K562 (cell line): ENCODE results near the gene FADS1. TPM values are rescaled to one million over a fixed set of nuclear protein-coding genes. Genes with fewer than 3 reads are reported as not detected.
A peak's percentile ranks its signal among the peaks of the same experiment; 100 is the strongest.

ENCODE experiments used
- ATAC-seq: fragments of 200-7000 bp; cut with Tn5 transposase; 3 replicates; pipeline ENCODE4 v1.9.1; 2020; ENCODE audit warnings: moderate library complexity
- BruUV-seq: library from RNA; stranded (reverse); fragments of 400-500 nt; replicated peaks from 2 replicates; lab custom pipeline; 2021; lab: Mats Ljungman, UMichigan
- CTCF ChIA-PET: fragments of 300-600 bp; formaldehyde crosslinking; extraction: SDS; loops from one replicate; lab custom pipeline; 2021; ENCODE audit warnings: low intra/inter-chr PET ratio; lab: Yijun Ruan, JAX
- POLR2A ChIA-PET: fragments of 300-600, 350-650 bp; sonication (Branson Sonifier 250); formaldehyde crosslinking; extraction: SDS; loops from one replicate; lab custom pipeline; 2021; ENCODE audit warnings: antibody characterized with exemption, inconsistent platforms; lab: Yijun Ruan, JAX
- DNase-seq, 4 experiments: peaks; one replicate each; pipeline versions ENCODE4 v3.0.0 to v3.0.0-alpha.2; 2011 to 2018; ENCODE audit warnings: low spot score in 3 of 4, mixed read lengths in 3 of 4; ENCODE audit errors: extremely low read depth in 1 of 4
- FAIRE-seq: peaks from 2 replicates; lab custom pipeline; 2011; peaks lifted over from hg19 to GRCh38; lab: Jason Lieb, UNC
- H2AFZ ChIP-seq: 2 replicates; pipeline ENCODE4 v1.6.0; 2011; ENCODE audit warnings: low read depth, low read length, control low read depth, inconsistent platforms
- H3K27ac ChIP-seq: fragments of 200-600 bp; 3 replicates; pipeline ENCODE4 v1.8.0; 2011; ENCODE audit warnings: low read depth, mild to moderate bottlenecking, control low read depth, inconsistent platforms, low read length, moderate library complexity, mixed read lengths; ENCODE audit errors: extremely low read depth
- H3K27me3 ChIP-seq, 2 experiments: fragments of 300-600 bp in 1 of 2; 2 replicates in 1 of 2; 3 replicates in 1 of 2; pipeline versions ENCODE4 v1.6.0 to v1.8.0; 2011; ENCODE audit warnings: inconsistent platforms in 2 of 2, low read length in 2 of 2, mild to moderate bottlenecking in 1 of 2, mixed read lengths in 1 of 2, moderate library complexity in 1 of 2; ENCODE audit not compliant: control insufficient read depth in 2 of 2, insufficient read depth in 2 of 2
- H3K36me3 ChIP-seq: fragments of 300-600 bp; 3 replicates; pipeline ENCODE4 v1.8.0; 2011; ENCODE audit warnings: mild to moderate bottlenecking, low read length, inconsistent platforms; ENCODE audit not compliant: control insufficient read depth, insufficient read depth
- H3K4me1 ChIP-seq, 2 experiments: fragments of 200-600 bp in 1 of 2; replicated peaks in 1 of 2; 2 replicates in 1 of 2; 3 replicates in 1 of 2; pipeline versions ENCODE4 v1.5.1 to v1.8.0; 2011; ENCODE audit warnings: inconsistent platforms in 2 of 2, low read length in 2 of 2, mild to moderate bottlenecking in 1 of 2, mixed read lengths in 1 of 2, moderate library complexity in 1 of 2; ENCODE audit not compliant: control insufficient read depth in 2 of 2, insufficient read depth in 2 of 2
- H3K4me2 ChIP-seq: 2 replicates; pipeline ENCODE4 v1.6.1; 2011; ENCODE audit warnings: low read length, control low read depth, inconsistent platforms, mixed read lengths; ENCODE audit not compliant: insufficient read depth
- H3K4me3 ChIP-seq: fragments of 200-600 bp; sonication (generic), shearing (Covaris generic); 2 replicates; pipeline ENCODE4 v1.5.1; 2016; ENCODE audit warnings: control low read depth, inconsistent platforms
- H3K79me2 ChIP-seq: fragments of 200-600 bp; 3 replicates; pipeline ENCODE4 v1.8.0; 2011; ENCODE audit warnings: low read length, inconsistent platforms; ENCODE audit not compliant: control insufficient read depth, insufficient read depth
- H3K9ac ChIP-seq, 2 experiments: 2 replicates each; pipeline versions ENCODE4 v1.6.0 to v1.6.1; 2011; ENCODE audit warnings: low read depth in 2 of 2, low read length in 2 of 2, control low read depth in 1 of 2, inconsistent platforms in 1 of 2, mild to moderate bottlenecking in 1 of 2, mixed read lengths in 1 of 2; ENCODE audit not compliant: insufficient read depth in 1 of 2
- H3K9me1 ChIP-seq: one replicate; pipeline ENCODE4 v1.6.0; 2011; ENCODE audit warnings: inconsistent platforms, mild to moderate bottlenecking, low read length, moderate library complexity; ENCODE audit not compliant: control insufficient read depth, insufficient read depth
- H3K9me3 ChIP-seq: replicated peaks from 2 replicates; pipeline ENCODE4 v1.5.1; 2011; ENCODE audit warnings: low read depth, low read length, inconsistent platforms; ENCODE audit not compliant: control insufficient read depth, insufficient read depth
- H4K20me1 ChIP-seq: replicated peaks from 2 replicates; pipeline ENCODE4 v1.6.1; 2011; ENCODE audit warnings: low read length, inconsistent platforms, mixed read lengths; ENCODE audit not compliant: control insufficient read depth, insufficient read depth
- KDM1A ChIP-seq, 2 experiments: fragments of 450-650 bp; IDR thresholded peaks; 2 replicates each; pipeline ENCODE4 v1.6.1; 2016; ENCODE audit warnings: mild to moderate bottlenecking in 2 of 2
- NR2C1 ChIP-seq, 2 experiments: fragments of 450-650 bp; IDR thresholded peaks; 2 replicates each; pipeline ENCODE4 v1.6.1; 2017; ENCODE audit warnings: mild to moderate bottlenecking in 2 of 2, antibody characterized with exemption in 1 of 2, inconsistent platforms in 1 of 2, missing compliant biosample characterization in 1 of 2, missing genetic modification characterization in 1 of 2
- ZBTB40 ChIP-seq, 2 experiments: fragments of 450-650 bp in 1 of 2; sonication (generic) in 1 of 2; formaldehyde crosslinking in 1 of 2; IDR thresholded peaks; 2 replicates each; pipeline versions ENCODE4 v1.7.1 to v1.9.0; 2016 to 2022; ENCODE audit warnings: inconsistent platforms in 1 of 2, mild to moderate bottlenecking in 1 of 2, missing genetic modification reagents in 1 of 2
- ZKSCAN1 ChIP-seq: fragments of 150-350 bp; IDR thresholded peaks from 2 replicates; pipeline ENCODE4 v1.6.1; 2016; ENCODE audit warnings: low read depth, low read length
- ZNF592 ChIP-seq: fragments of 450-650 bp; IDR thresholded peaks from 2 replicates; pipeline ENCODE4 v1.6.1; 2017; ENCODE audit warnings: antibody characterized with exemption, mild to moderate bottlenecking
- ZNF830 ChIP-seq: fragments of 250-450 bp; sonication (Bioruptor Pico); IDR thresholded peaks from 2 replicates; pipeline ENCODE4 v1.5.0; 2021; ENCODE audit warnings: mild to moderate bottlenecking
- WGBS: fragments of 100-300 bp; shearing (Covaris generic); methylation state at CpG from one replicate; pipeline ENCODE4 v1.1.6; 2016; ENCODE audit warnings: low coverage, mixed read lengths; ENCODE audit not compliant: insufficient coverage; ENCODE audit errors: missing lambda C conversion rate; 5-methylcytosine and 5-hydroxymethylcytosine counted together
- in situ Hi-C: fragments of 300-500 bp; cut with MboI; formaldehyde crosslinking; loops from 4 replicates; pipeline ENCODE4 v1.15.0; 2018; ENCODE audit warnings: inconsistent platforms, mixed read lengths
- intact Hi-C: fragments of 100-400 bp; cut with micrococcal nuclease; formaldehyde crosslinking; loops from 2 replicates; pipeline ENCODE4 v1.14.2; 2022
- polyA plus RNA-seq, 8 experiments: library from polyadenylated mRNA; depleted of rRNA in 4 of 8; stranded (reverse) in 5 of 8; unstranded in 3 of 8; fragments of >200 nt; fragmentation: Nextera tagmentation in 2 of 8; fragmentation: Illumina TruSeq in 1 of 8; extraction: Ambion mirVana in 2 of 8; extraction: Trizol in 1 of 8; gene quantifications; 2 replicates each; pipeline versions ENCODE4 v1.2.1 to v1.2.3, GENCODE V29; 2011 to 2014; ENCODE audit warnings: inconsistent platforms in 1 of 8, missing spikeins in 1 of 8
- total RNA-seq, 7 experiments: library from RNA; depleted of rRNA in 6 of 7; stranded (reverse); fragments of >200 nt in 6 of 7; fragmentation: Illumina TruSeq in 2 of 7; extraction: Trizol in 2 of 7; gene quantifications; 2 replicates each; pipeline versions ENCODE4 v1.2.1 to v1.2.3, GENCODE V29; 2011 to 2021; ENCODE audit warnings: low replicate concordance in 1 of 7

The FADS1 gene
- total and polyA plus RNA-seq, 9 of the 15 experiments (the other 6 are each of a cell fraction or from before 2014, with no cell fraction given) = 110 to 864 (median 364) TPM

- peaks cover 56% of the 10 kb centered on the region for H3K79me2 ChIP-seq
- no peaks in the 10 kb centered on the region; a peak in 1 of 5 replicates for H3K27me3 ChIP-seq
- no peaks in the 10 kb centered on the region for H3K9me1 ChIP-seq
- ChIA-PET CTCF (interaction anchor here (0.6 to 0.7 kb wide), 2 partner anchors 20 to 53 kb away, joined by 3 read pairs; no protein-coding TSS in a partner anchor), POLR2A (interaction anchor here (0.6 to 6.8 kb wide), 12 partner anchors 13 to 149 kb away, joined by 3 to 97 read pairs (median 4); partner anchors contain the start of genes FEN1 and TMEM258)
- H3K4me1 ChIP-seq = peaks cover 35 to 45% of the 10 kb centered on the region in 2 experiments; a peak in 4 of 5 replicates
- peak overlapping the region; percentile 98 to 99; a peak in 3 of 4 replicates for H3K9ac ChIP-seq
- in situ Hi-C loops = no loop called here
- DNase-seq (no peak), ATAC-seq (no peak), FAIRE-seq (no peak)
- H2AFZ ChIP-seq = peak overlapping the region; percentile 66; the same call in 1 of the 2 replicates
- BruUV-seq = TSS peak; percentile 54
- H3K9me3 ChIP-seq = no peaks in the 10 kb centered on the region
- peak overlapping the region; percentile 64 for H3K4me3 ChIP-seq
- peaks cover 26% of the 10 kb centered on the region for H3K36me3 ChIP-seq
- WGBS = 17% methylated on average over 6 of the region's 6 CpGs
- intact Hi-C loops = loop anchor here (1.0 kb wide), 1 partner anchor 17 kb away; no protein-coding TSS in a partner anchor
- H3K4me2 ChIP-seq = peak overlapping the region; percentile 97
- no peaks in the 10 kb centered on the region for H4K20me1 ChIP-seq
- H3K27ac ChIP-seq = peak overlapping the region; percentile 98
- peak; percentile 79 to 80 for TF ChIP-seq KDM1A (IDR thresholded peaks at IDR 0.05)
- no peak for TF ChIP-seq ZNF830 (CRISPR knock-in tag)
- 0 out of 2 replicates have a peak, but pooled peaks have one; percentile 44 for TF ChIP-seq ZKSCAN1
- peak; percentile 36; the same call in 1 of the 2 replicates for TF ChIP-seq ZBTB40 (IDR thresholded peaks at IDR 0.05)
- no peak for TF ChIP-seq ZBTB40 (CRISPR knock-in tag; IDR thresholded peaks at IDR 0.05)
- 0 out of 2 replicates have a peak, but pooled peaks have one; percentile 18 for TF ChIP-seq NR2C1 (IDR thresholded peaks at IDR 0.05)
- no peak for TF ChIP-seq NR2C1 (tag; IDR thresholded peaks at IDR 0.05)
- peak; percentile 13; the same call in 1 of the 2 replicates for TF ChIP-seq ZNF592
Observed at GRCh38 chr11:61817471-61818202, 834 bp upstream of the FADS1 start.
